Neural progenitor cell (in vitro differentiated cells): ENCODE results near the gene MANSC4. TPM values are rescaled to one million over a fixed set of nuclear protein-coding genes. Genes with fewer than 3 reads are reported as not detected.
A peak's percentile ranks its signal among the peaks of the same experiment; 100 is the strongest.
"Not testable (repeated sequence)": the region's sequence is repeated elsewhere in the genome, so short reads cannot be mapped to it uniquely, and the experiment has no call there.

Source experiments
- DNase-seq: peaks from one replicate; pipeline ENCODE4 v3.0.0-alpha.2; 2016; ENCODE audit warnings: low spot score
- H2AFZ ChIP-seq: fragments of 200-600 bp; sonication (generic); replicated peaks from 2 replicates; pipeline ENCODE4 v1.6.1; 2016; ENCODE audit warnings: antibody characterized with exemption
- H3F3A ChIP-seq: fragments of 200-600 bp; sonication (generic); 2 replicates; pipeline ENCODE4 v1.6.1; 2016; ENCODE audit warnings: antibody characterized with exemption, low read depth
- H3K27ac ChIP-seq: fragments of 200-600 bp; sonication (generic); 2 replicates; pipeline ENCODE4 v1.5.1; 2016; ENCODE audit warnings: mild to moderate bottlenecking
- H3K27me3 ChIP-seq: fragments of 200-600 bp; sonication (generic); 2 replicates; pipeline ENCODE4 v1.6.1; 2016; ENCODE audit warnings: mild to moderate bottlenecking, moderate library complexity
- H3K36me3 ChIP-seq: fragments of 200-600 bp; sonication (generic); 2 replicates; pipeline ENCODE4 v1.5.1; 2016
- H3K4me1 ChIP-seq: fragments of 200-600 bp; sonication (generic); 2 replicates; pipeline ENCODE4 v1.6.1; 2016; ENCODE audit warnings: mixed run types
- H3K4me2 ChIP-seq: fragments of 200-600 bp; sonication (generic); 2 replicates; pipeline ENCODE4 v1.6.1; 2016
- H3K4me3 ChIP-seq: fragments of 200-600 bp; sonication (generic); 2 replicates; pipeline ENCODE4 v1.5.1; 2016
- H3K79me2 ChIP-seq: fragments of 200-600 bp; sonication (generic); 2 replicates; pipeline ENCODE4 v1.6.1; 2016; ENCODE audit warnings: low read depth
- H3K9ac ChIP-seq: fragments of 200-600 bp; sonication (generic); 2 replicates; pipeline ENCODE4 v1.6.1; 2016
- H3K9me3 ChIP-seq: fragments of 200-600 bp; sonication (generic); 2 replicates; pipeline ENCODE4 v1.5.1; 2016; ENCODE audit warnings: low read depth
- H4K20me1 ChIP-seq: fragments of 200-600 bp; sonication (generic); 2 replicates; pipeline ENCODE4 v1.6.1; 2016; ENCODE audit warnings: low read depth
- H3K27ac Mint-ChIP-seq: 3 replicates; pipeline ENCODE4 v1.8.0; 2021; ENCODE audit warnings: mixed read lengths
- H3K27me3 Mint-ChIP-seq: 2 replicates; pipeline ENCODE4 v1.8.0; 2022; ENCODE audit warnings: low read depth, mild to moderate bottlenecking, inconsistent platforms, moderate library complexity, mixed read lengths; ENCODE audit not compliant: insufficient read depth
- H3K36me3 Mint-ChIP-seq: 3 replicates; pipeline ENCODE4 v1.8.0; 2021; ENCODE audit warnings: mixed read lengths
- H3K4me1 Mint-ChIP-seq: 3 replicates; pipeline ENCODE4 v1.8.0; 2021; ENCODE audit warnings: mixed read lengths
- H3K4me3 Mint-ChIP-seq: 3 replicates; pipeline ENCODE4 v1.8.0; 2021; ENCODE audit warnings: mild to moderate bottlenecking, moderate library complexity, mixed read lengths
- H3K9me3 Mint-ChIP-seq: 3 replicates; pipeline ENCODE4 v1.8.0; 2020; ENCODE audit warnings: mixed read lengths
- CTCF ChIP-seq: fragments of 200-600 bp; sonication (generic); IDR thresholded peaks from 2 replicates; pipeline ENCODE4 v1.5.1; 2017; ENCODE audit warnings: antibody characterized with exemption, mild to moderate bottlenecking
- EZH2 ChIP-seq: fragments of 200-600 bp; sonication (generic); IDR thresholded peaks from 2 replicates; pipeline ENCODE4 v1.6.1; 2017; ENCODE audit warnings: antibody characterized with exemption, mild to moderate bottlenecking, moderate library complexity
- EZH2phosphoT487 ChIP-seq: fragments of 200-600 bp; sonication (generic); IDR thresholded peaks from 2 replicates; pipeline ENCODE4 v1.6.1; 2017; ENCODE audit warnings: antibody characterized with exemption
- total RNA-seq: library from RNA; depleted of rRNA; stranded (reverse); fragments of >200 nt; gene quantifications from 2 replicates; pipeline ENCODE4 v1.2.3, GENCODE V29; 2015; ENCODE audit warnings: low replicate concordance

Gene MANSC4
- total RNA-seq, 1 donor from 2014 or later, result not detected

GRCh38 chr12:27751386-27752047 is 28.5 kb downstream of the MANSC4 start:
- H3K27ac ChIP-seq, result no peak overlapping the region

GRCh38 chr12:27747111-27747820 is 32.8 kb downstream of the MANSC4 start:
- peaks cover 14% of the 10 kb centered on the region for H3K36me3 Mint-ChIP-seq
- no peak overlapping the region for H3K4me3 ChIP-seq
- no peaks in the 10 kb centered on the region for H3K36me3 ChIP-seq
- H3K79me2 ChIP-seq, result no peaks in the 10 kb centered on the region
- no peaks in the 10 kb centered on the region for H4K20me1 ChIP-seq
- H3K4me1 Mint-ChIP-seq, result peaks cover 3% of the 10 kb centered on the region
- H3K27me3 ChIP-seq, result no peaks in the 10 kb centered on the region
- no peak for DNase-seq
- H3K9me3 Mint-ChIP-seq, result no peaks in the 10 kb centered on the region
- no peak overlapping the region for H3K9ac ChIP-seq
- H3K4me3 Mint-ChIP-seq, result no peak overlapping the region
- no peaks in the 10 kb centered on the region for H3K4me1 ChIP-seq
- no peak for TF ChIP-seq CTCF
- no peak for TF ChIP-seq EZH2phosphoT487
- no peak for TF ChIP-seq EZH2
- H3K27me3 Mint-ChIP-seq, result no peaks in the 10 kb centered on the region
- no peaks in the 10 kb centered on the region for H3K9me3 ChIP-seq
- H3K27ac Mint-ChIP-seq, result no peak overlapping the region
- H3K4me2 ChIP-seq, result no peak overlapping the region
- H3F3A ChIP-seq, result no peaks in the 10 kb centered on the region
- H3K27ac ChIP-seq, result no peak overlapping the region
- no peak overlapping the region for H2AFZ ChIP-seq

More at GRCh38 chr12:27751386-27752047, 28.5 kb downstream of the MANSC4 start:
- H4K20me1 ChIP-seq, result no peaks in the 10 kb centered on the region
- Mint-ChIP-seq H3K36me3 (peaks cover 7% of the 10 kb centered on the region), H3K4me3 (no peak overlapping the region), H3K27me3 (no peaks in the 10 kb centered on the region), H3K9me3 (no peaks in the 10 kb centered on the region), H3K27ac (no peak overlapping the region), H3K4me1 (peaks cover 3% of the 10 kb centered on the region)
- TF ChIP-seq CTCF (no peak), EZH2 (no peak), EZH2phosphoT487 (no peak)
- H3K4me1 ChIP-seq, result peaks cover 6% of the 10 kb centered on the region
- H3K27me3 ChIP-seq, result no peaks in the 10 kb centered on the region
- no peaks in the 10 kb centered on the region for H3K36me3 ChIP-seq
- H3K79me2 ChIP-seq, result no peaks in the 10 kb centered on the region
- DNase-seq, result peak; percentile 8
- H3F3A ChIP-seq, result no peaks in the 10 kb centered on the region
- H3K9ac ChIP-seq, result no peak overlapping the region
- no peak overlapping the region for H2AFZ ChIP-seq
- no peak overlapping the region for H3K4me2 ChIP-seq
- H3K9me3 ChIP-seq, result no peaks in the 10 kb centered on the region
- no peak overlapping the region for H3K4me3 ChIP-seq

- not testable (repeated sequence) for H3F3A ChIP-seq, H3K27ac Mint-ChIP-seq, H2AFZ ChIP-seq, H3K4me1 ChIP-seq, H3K79me2 ChIP-seq, H3K4me2 ChIP-seq, H3K4me1 Mint-ChIP-seq, H3K9me3 ChIP-seq, DNase-seq, H3K4me3 Mint-ChIP-seq, H3K27ac ChIP-seq, H4K20me1 ChIP-seq, H3K4me3 ChIP-seq, H3K9ac ChIP-seq, H3K27me3 Mint-ChIP-seq, H3K27me3 ChIP-seq, H3K9me3 Mint-ChIP-seq, H3K36me3 ChIP-seq
- H3K36me3 Mint-ChIP-seq, result peaks cover 15% of the 10 kb centered on the region
Observed at GRCh38 chr12:27745734-27746133, 34.3 kb downstream of the MANSC4 start.

- Histone ChIP-seq H3K9ac (no peak overlapping the region), H3K4me3 (no peak overlapping the region), H2AFZ (no peak overlapping the region), H3K4me2 (no peak overlapping the region), H3K36me3 (no peaks in the 10 kb centered on the region), H4K20me1 (no peaks in the 10 kb centered on the region), H3K27ac (no peak overlapping the region), H3K4me1 (no peaks in the 10 kb centered on the region), H3K27me3 (no peaks in the 10 kb centered on the region), H3K9me3 (no peaks in the 10 kb centered on the region), H3F3A (no peaks in the 10 kb centered on the region), H3K79me2 (no peaks in the 10 kb centered on the region)
- Mint-ChIP-seq H3K4me3 (no peak overlapping the region), H3K4me1 (no peaks in the 10 kb centered on the region), H3K27me3 (no peaks in the 10 kb centered on the region), H3K36me3 (peaks cover 18% of the 10 kb centered on the region), H3K9me3 (no peaks in the 10 kb centered on the region), H3K27ac (no peak overlapping the region)
- TF ChIP-seq EZH2, result no peak
- no peak for TF ChIP-seq EZH2phosphoT487
- TF ChIP-seq CTCF, result no peak
- DNase-seq, result no peak
Observed at GRCh38 chr12:27743601-27744000, 36.4 kb downstream of the MANSC4 start.

GRCh38 chr12:27734321-27734720 is 45.7 kb downstream of the MANSC4 start:
- not testable (repeated sequence) for H3K27me3 Mint-ChIP-seq, H3K9ac ChIP-seq, H3K36me3 ChIP-seq, H4K20me1 ChIP-seq, H3K4me3 Mint-ChIP-seq, H3K4me1 Mint-ChIP-seq, DNase-seq, H3K4me2 ChIP-seq, H3K9me3 ChIP-seq, H3K36me3 Mint-ChIP-seq, H3K4me3 ChIP-seq, H3F3A ChIP-seq, H3K27ac Mint-ChIP-seq, H3K4me1 ChIP-seq, H2AFZ ChIP-seq, H3K9me3 Mint-ChIP-seq, H3K79me2 ChIP-seq, H3K27me3 ChIP-seq, H3K27ac ChIP-seq
